IPS-NIHi7 (cell line): ENCODE data around the gene NPR1.
"Not testable (repeated sequence)": the region's sequence is repeated elsewhere in the genome, so short reads cannot be mapped to it uniquely, and the experiment has no call there.

Source experiments
- DNase-seq: peaks from one replicate; pipeline ENCODE4 v3.0.0; 2012; ENCODE audit warnings: mixed read lengths; ENCODE audit errors: extremely low spot score

The NPR1 gene

GRCh38 chr1:153649137-153649862, 29.2 kb upstream of the NPR1 start:
- DNase-seq, result no peak

GRCh38 chr1:153649863-153650235, 28.6 kb upstream of the NPR1 start:
- no peak for DNase-seq

GRCh38 chr1:153651771-153652170, 26.7 kb upstream of the NPR1 start:
- DNase-seq, result no peak

- DNase-seq, result no peak
These were observed 25.5 kb upstream of the NPR1 start for GRCh38 chr1:153652805-153653500.

GRCh38 chr1:153655333-153655732, 23.2 kb upstream of the NPR1 start:
- no peak for DNase-seq

GRCh38 chr1:153658400-153659174, 19.9 kb upstream of the NPR1 start, which contains the start of gene SNAPIN:
TSS of gene SNAPIN (plus strand) at chr1:153658703. CDS start at chr1:153658744, 41 bp downstream.
- peak; percentile 93 for DNase-seq

GRCh38 chr1:153659175-153659534, 19.3 kb upstream of the NPR1 start:
- DNase-seq, result no peak

GRCh38 chr1:153659656-153660055, 18.8 kb upstream of the NPR1 start:
- no peak for DNase-seq

GRCh38 chr1:153661111-153661708, 17.3 kb upstream of the NPR1 start:
- DNase-seq, result no peak

- DNase-seq, result no peak
These were observed 16.2 kb upstream of the NPR1 start for GRCh38 chr1:153662269-153662668.

- no peak for DNase-seq
These were observed 15.3 kb upstream of the NPR1 start for GRCh38 chr1:153663211-153663610.

GRCh38 chr1:153667439-153667838, 11.0 kb upstream of the NPR1 start:
- DNase-seq, result no peak

- not testable (repeated sequence) for DNase-seq
These were observed 9.8 kb upstream of the NPR1 start for GRCh38 chr1:153668672-153669071.

GRCh38 chr1:153669606-153670005, 8.9 kb upstream of the NPR1 start:
- no peak for DNase-seq

GRCh38 chr1:153670257-153670858, 8.1 kb upstream of the NPR1 start:
- DNase-seq, result no peak

- DNase-seq, result peak; percentile 97
These were observed 7.4 kb upstream of the NPR1 start, which contains the start of gene ILF2 for GRCh38 chr1:153670859-153671627. TSS of gene ILF2 (minus strand) at chr1:153670993. CDS start at chr1:153670922, 71 bp downstream.

- not testable (repeated sequence) for DNase-seq
These were observed 6.7 kb upstream of the NPR1 start for GRCh38 chr1:153671628-153672353.

GRCh38 chr1:153673511-153673910, 5.0 kb upstream of the NPR1 start:
- DNase-seq, result no peak

GRCh38 chr1:153677718-153678518, 570 bp upstream of the NPR1 start:
- peak; percentile 77 for DNase-seq
